SJCRH30 (cell line): Measurements from ENCODE around the gene OR8I2. TPM values are rescaled to one million over a fixed set of nuclear protein-coding genes. Genes with fewer than 3 reads are reported as not detected.

Experiments
- total RNA-seq: library from RNA; depleted of rRNA; stranded (reverse); fragments of >200 nt; shearing (Covaris generic); gene quantifications from 2 replicates; pipeline ENCODE4 v1.2.3, GENCODE V29; 2014; rRNA removed

Gene OR8I2
- total RNA-seq, 1 experiment from 2014 or later: not detected

Other genes with a start within 250 kb of the OR8I2 start
- gene TRIM51, start 210.0 kb upstream of the OR8I2 start, total RNA-seq: not detected in 2 replicates
- gene OR5W2, start 178.7 kb upstream of the OR8I2 start, total RNA-seq: not detected in 2 replicates
- not detected in 2 replicates for gene OR5I1, start 156.9 kb upstream of the OR8I2 start, total RNA-seq
- not detected in 2 replicates for gene OR10AG1, start 123.4 kb upstream of the OR8I2 start, total RNA-seq
- not detected in 2 replicates for gene OR5F1, start 98.7 kb upstream of the OR8I2 start, total RNA-seq
- gene OR5AS1, start 65.7 kb upstream of the OR8I2 start, total RNA-seq: not detected in 2 replicates
- not detected in 2 replicates for gene OR8H2, start 10.4 kb downstream of the OR8I2 start, total RNA-seq
- not detected in 2 replicates for gene OR8H3, start 29.1 kb downstream of the OR8I2 start, total RNA-seq
- not detected in 2 replicates for gene OR8J3, start 46.9 kb downstream of the OR8I2 start, total RNA-seq
- gene OR8K5, start 67.0 kb downstream of the OR8I2 start, total RNA-seq: not detected in 2 replicates
- not detected in 2 replicates for gene OR5J2, start 83.3 kb downstream of the OR8I2 start, total RNA-seq
- not detected in 2 replicates for gene OR5T2, start 140.9 kb downstream of the OR8I2 start, total RNA-seq
- gene OR5T3, start 158.9 kb downstream of the OR8I2 start, total RNA-seq: not detected in 2 replicates
- gene OR5T1, start 180.8 kb downstream of the OR8I2 start, total RNA-seq: not detected in 2 replicates
- not detected in 2 replicates for gene OR8H1, start 198.9 kb downstream of the OR8I2 start, total RNA-seq
- gene OR8K3, start 221.8 kb downstream of the OR8I2 start, total RNA-seq: not detected in 2 replicates